Stomach smooth muscle (tissue), 2 donors: ENCODE results near the gene CABP7.

Source experiments
- H3K27ac ChIP-seq: one replicate; pipeline ENCODE4 v1.7.0; 2013; ENCODE audit warnings: mild to moderate bottlenecking, low read length, inconsistent platforms
- H3K27me3 ChIP-seq, 2 donors: one replicate each; pipeline ENCODE4 v1.7.0; 2013; ENCODE audit warnings: low read length in 2 of 2; ENCODE audit not compliant: insufficient read depth in 2 of 2, control insufficient read depth in 1 of 2
- H3K36me3 ChIP-seq, 2 donors: one replicate each; pipeline ENCODE4 v1.7.0; 2013; ENCODE audit warnings: low read length in 2 of 2; ENCODE audit not compliant: control insufficient read depth in 2 of 2, insufficient read depth in 2 of 2
- H3K4me1 ChIP-seq: one replicate; pipeline ENCODE4 v1.7.0; 2013; ENCODE audit warnings: low read length; ENCODE audit not compliant: control insufficient read depth, insufficient read depth
- H3K4me3 ChIP-seq, 2 donors: one replicate each; pipeline ENCODE4 v1.7.0; 2013; ENCODE audit warnings: low read length in 2 of 2
- H3K9ac ChIP-seq, 2 donors: one replicate each; pipeline ENCODE4 v1.7.0; 2013; ENCODE audit warnings: low read length in 2 of 2, mild to moderate bottlenecking in 1 of 2
- H3K9me3 ChIP-seq, 2 donors: one replicate each; pipeline ENCODE4 v1.7.0; 2013; ENCODE audit warnings: low read length in 2 of 2; ENCODE audit not compliant: control insufficient read depth in 2 of 2
- donor health status: healthy.
- donor health status: Pancreatic carcinoma.

Gene CABP7

GRCh38 chr22:29723766-29724165 lies 4.0 kb downstream of the CABP7 start:
- Histone ChIP-seq H3K36me3 (no peaks in the 10 kb centered on the region), H3K9ac (no peak overlapping the region), H3K9me3 (no peaks in the 10 kb centered on the region), H3K4me1 (peaks cover 7% of the 10 kb centered on the region), H3K27ac (no peak overlapping the region), H3K27me3 (peaks cover 15 to 24% of the 10 kb centered on the region in 2 donors), H3K4me3 (no peak overlapping the region)

- peaks cover 6 to 16% of the 10 kb centered on the region in 2 donors for H3K27me3 ChIP-seq
- no peak overlapping the region for H3K9ac ChIP-seq
- no peaks in the 10 kb centered on the region for H3K9me3 ChIP-seq
- H3K27ac ChIP-seq: no peak overlapping the region
- H3K4me1 ChIP-seq: peaks cover 4% of the 10 kb centered on the region
- no peaks in the 10 kb centered on the region for H3K36me3 ChIP-seq
- no peak overlapping the region for H3K4me3 ChIP-seq
Observed at GRCh38 chr22:29724843-29725242, 5.0 kb downstream of the CABP7 start.

- H3K4me1 ChIP-seq: no peaks in the 10 kb centered on the region
- H3K9me3 ChIP-seq: no peaks in the 10 kb centered on the region
- H3K9ac ChIP-seq: no peak overlapping the region
- H3K36me3 ChIP-seq: peaks cover 0 to 2% of the 10 kb centered on the region in 2 donors
- H3K27ac ChIP-seq: no peak overlapping the region
- no peak overlapping the region for H3K4me3 ChIP-seq
- peaks cover 6 to 8% of the 10 kb centered on the region in 2 donors for H3K27me3 ChIP-seq
Observed at GRCh38 chr22:29726106-29726505, 6.3 kb downstream of the CABP7 start.

- Histone ChIP-seq H3K27ac (no peak overlapping the region), H3K9me3 (no peaks in the 10 kb centered on the region), H3K4me3 (no peak overlapping the region), H3K9ac (no peak overlapping the region), H3K36me3 (peaks cover 0 to 4% of the 10 kb centered on the region in 2 donors), H3K27me3 (peaks cover 2 to 3% of the 10 kb centered on the region in 2 donors), H3K4me1 (no peaks in the 10 kb centered on the region)
Observed at GRCh38 chr22:29726512-29727130, 6.8 kb downstream of the CABP7 start.

GRCh38 chr22:29727131-29727523 lies 7.3 kb downstream of the CABP7 start:
- Histone ChIP-seq H3K4me1 (no peaks in the 10 kb centered on the region), H3K27ac (no peak overlapping the region)

GRCh38 chr22:29729161-29729560 lies 9.4 kb downstream of the CABP7 start:
- H3K9me3 ChIP-seq: no peaks in the 10 kb centered on the region
- no peaks in the 10 kb centered on the region for H3K4me1 ChIP-seq
- peaks cover 0 to 5% of the 10 kb centered on the region in 2 donors for H3K36me3 ChIP-seq
- H3K27ac ChIP-seq: no peak overlapping the region
- no peaks in the 10 kb centered on the region for H3K27me3 ChIP-seq
- H3K9ac ChIP-seq: no peak overlapping the region
- no peak overlapping the region for H3K4me3 ChIP-seq

More at GRCh38 chr22:29727131-29727523, 7.3 kb downstream of the CABP7 start:
- Histone ChIP-seq H3K9me3 (no peaks in the 10 kb centered on the region), H3K36me3 (peaks cover 0 to 4% of the 10 kb centered on the region in 2 donors), H3K27me3 (peaks cover 0 to 2% of the 10 kb centered on the region in 2 donors), H3K9ac (no peak overlapping the region), H3K4me3 (no peak overlapping the region)

- Histone ChIP-seq H3K36me3 (peaks cover 0 to 10% of the 10 kb centered on the region in 2 donors), H3K9me3 (no peaks in the 10 kb centered on the region), H3K9ac (no peak overlapping the region), H3K27ac (no peak overlapping the region), H3K4me3 (no peak overlapping the region), H3K4me1 (no peaks in the 10 kb centered on the region), H3K27me3 (no peaks in the 10 kb centered on the region)
Observed at GRCh38 chr22:29731058-29731850, 11.5 kb downstream of the CABP7 start.

- no peaks in the 10 kb centered on the region for H3K27me3 ChIP-seq
- H3K9ac ChIP-seq: no peak overlapping the region
- H3K9me3 ChIP-seq: no peaks in the 10 kb centered on the region
- no peaks in the 10 kb centered on the region for H3K4me1 ChIP-seq
- H3K4me3 ChIP-seq: no peak overlapping the region
- H3K27ac ChIP-seq: no peak overlapping the region
- H3K36me3 ChIP-seq: peaks cover 0 to 10% of the 10 kb centered on the region in 2 donors
Observed at GRCh38 chr22:29732883-29733282, 13.1 kb downstream of the CABP7 start.

- Histone ChIP-seq H3K9ac (no peak overlapping the region), H3K27ac (no peak overlapping the region), H3K36me3 (peaks cover 0 to 10% of the 10 kb centered on the region in 2 donors), H3K9me3 (no peaks in the 10 kb centered on the region), H3K27me3 (no peaks in the 10 kb centered on the region), H3K4me3 (no peak overlapping the region), H3K4me1 (no peaks in the 10 kb centered on the region)
Observed at GRCh38 chr22:29733362-29734201, 13.8 kb downstream of the CABP7 start.

GRCh38 chr22:29734406-29734805 lies 14.6 kb downstream of the CABP7 start:
- no peaks in the 10 kb centered on the region for H3K4me1 ChIP-seq
- H3K27me3 ChIP-seq: no peaks in the 10 kb centered on the region
- H3K9me3 ChIP-seq: no peaks in the 10 kb centered on the region
- no peak overlapping the region for H3K27ac ChIP-seq
- H3K4me3 ChIP-seq: no peak overlapping the region
- H3K36me3 ChIP-seq: peaks cover under 1 to 13% of the 10 kb centered on the region in 2 donors
- H3K9ac ChIP-seq: no peak overlapping the region
